LHCN-M2 (cell line): ENCODE results near the gene TMEM41A. TPM values are rescaled to one million over a fixed set of nuclear protein-coding genes. Genes with fewer than 3 reads are reported as not detected.
A peak's percentile ranks its signal among the peaks of the same experiment; 100 is the strongest.
"Not testable (repeated sequence)": the region's sequence is repeated elsewhere in the genome, so short reads cannot be mapped to it uniquely, and the experiment has no call there.

ENCODE experiments used
- DNase-seq: peaks from one replicate; pipeline ENCODE4 v3.0.0-alpha.2; 2012; ENCODE audit warnings: low read depth
- total RNA-seq: library from RNA; depleted of rRNA; stranded (reverse); fragments of >200 nt; gene quantifications from 2 replicates; pipeline ENCODE4 v1.2.3, GENCODE V29; 2014

Gene TMEM41A
- total RNA-seq, 1 experiment from 2014 or later, result 9.2 TPM

GRCh38 chr3:185489462-185489861 lies 9.4 kb downstream of the TMEM41A start:
- DNase-seq, result no peak

GRCh38 chr3:185488465-185488864 lies 10.4 kb downstream of the TMEM41A start:
- DNase-seq, result no peak

GRCh38 chr3:185486394-185486793 lies 12.4 kb downstream of the TMEM41A start:
- DNase-seq, result no peak

- no peak for DNase-seq
Observed at GRCh38 chr3:185484296-185484695, 14.5 kb downstream of the TMEM41A start.

GRCh38 chr3:185479373-185479945 lies 19.4 kb downstream of the TMEM41A start:
- DNase-seq, result no peak

- DNase-seq, result no peak
Observed at GRCh38 chr3:185477316-185477715, 21.5 kb downstream of the TMEM41A start.

GRCh38 chr3:185474922-185475321 lies 23.9 kb downstream of the TMEM41A start:
- DNase-seq, result not testable (repeated sequence)

- no peak for DNase-seq
Observed at GRCh38 chr3:185473290-185473815, 25.5 kb downstream of the TMEM41A start.

- no peak for DNase-seq
Observed at GRCh38 chr3:185470323-185470722, 28.5 kb downstream of the TMEM41A start.

GRCh38 chr3:185469542-185469941 lies 29.3 kb downstream of the TMEM41A start:
- no peak for DNase-seq

GRCh38 chr3:185466123-185466522 lies 32.7 kb downstream of the TMEM41A start:
- DNase-seq, result not testable (repeated sequence)

- no peak for DNase-seq
Observed at GRCh38 chr3:185465471-185465870, 33.4 kb downstream of the TMEM41A start.

GRCh38 chr3:185460719-185461350 lies 38.0 kb downstream of the TMEM41A start:
- peak; percentile 13 for DNase-seq

- no peak for DNase-seq
Observed at GRCh38 chr3:185460309-185460708, 38.5 kb downstream of the TMEM41A start.

GRCh38 chr3:185457376-185457775 lies 41.5 kb downstream of the TMEM41A start:
- no peak for DNase-seq

GRCh38 chr3:185451432-185451831 lies 47.4 kb downstream of the TMEM41A start:
- DNase-seq, result not testable (repeated sequence)

- DNase-seq, result no peak
Observed at GRCh38 chr3:185448107-185448506, 50.7 kb downstream of the TMEM41A start.

- DNase-seq, result no peak
Observed at GRCh38 chr3:185444329-185444728, 54.5 kb downstream of the TMEM41A start.

- DNase-seq, result no peak
Observed at GRCh38 chr3:185442031-185442430, 56.8 kb downstream of the TMEM41A start.

GRCh38 chr3:185439745-185440466 lies 58.9 kb downstream of the TMEM41A start:
- DNase-seq, result no peak
